NCI-H446 (cell line): Measurements from ENCODE around the gene GATAD2B.
"Not testable (repeated sequence)": the region's sequence is repeated elsewhere in the genome, so short reads cannot be mapped to it uniquely, and the experiment has no call there.

Experiments
- DNase-seq, 2 experiments: peaks; one replicate each; lab custom pipeline; 2025; lab: John Stamatoyannopoulos, UW

The GATAD2B gene

DNA sequence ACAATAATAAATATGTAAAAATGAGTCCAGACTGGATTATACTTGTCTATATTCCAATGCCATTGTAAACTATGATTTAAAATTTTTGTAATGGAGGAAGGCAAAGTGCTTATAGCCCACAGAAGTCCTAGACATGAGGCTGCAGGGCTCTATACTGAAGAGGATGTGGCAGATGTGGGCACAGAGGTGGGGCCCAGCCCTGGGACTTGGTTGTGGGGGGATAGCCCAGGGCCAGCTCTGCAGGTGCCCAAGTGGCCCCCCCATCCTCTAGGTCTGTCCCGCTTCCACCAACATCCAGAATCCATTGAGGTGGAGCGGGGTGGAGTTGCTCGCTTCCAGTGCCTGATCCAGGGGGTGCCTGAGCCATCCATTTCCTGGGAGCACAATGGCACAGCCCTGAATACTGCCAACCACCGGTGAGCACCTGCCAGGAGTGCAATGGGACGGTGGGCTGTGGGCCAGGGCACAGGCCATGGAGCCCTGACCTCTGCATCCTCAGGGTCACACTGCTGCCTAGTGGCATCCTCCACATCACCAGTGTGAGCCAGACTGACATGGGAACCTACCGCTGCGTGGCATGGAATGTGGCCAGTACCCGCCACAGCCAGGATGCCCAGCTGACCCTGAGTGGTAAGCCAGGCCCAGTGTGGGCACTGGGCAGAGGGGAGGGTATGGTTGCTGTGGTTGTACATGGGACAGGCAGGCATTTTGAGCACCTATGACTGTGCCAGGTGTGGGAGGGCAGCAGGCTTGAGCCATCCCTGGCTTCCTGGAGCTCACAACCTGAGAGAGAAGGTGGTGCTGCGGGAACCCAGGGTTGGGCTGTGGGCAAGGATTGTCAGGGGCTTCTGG, 126.6 kb downstream of the GATAD2B start:
- DNase-seq: no peak

DNA sequence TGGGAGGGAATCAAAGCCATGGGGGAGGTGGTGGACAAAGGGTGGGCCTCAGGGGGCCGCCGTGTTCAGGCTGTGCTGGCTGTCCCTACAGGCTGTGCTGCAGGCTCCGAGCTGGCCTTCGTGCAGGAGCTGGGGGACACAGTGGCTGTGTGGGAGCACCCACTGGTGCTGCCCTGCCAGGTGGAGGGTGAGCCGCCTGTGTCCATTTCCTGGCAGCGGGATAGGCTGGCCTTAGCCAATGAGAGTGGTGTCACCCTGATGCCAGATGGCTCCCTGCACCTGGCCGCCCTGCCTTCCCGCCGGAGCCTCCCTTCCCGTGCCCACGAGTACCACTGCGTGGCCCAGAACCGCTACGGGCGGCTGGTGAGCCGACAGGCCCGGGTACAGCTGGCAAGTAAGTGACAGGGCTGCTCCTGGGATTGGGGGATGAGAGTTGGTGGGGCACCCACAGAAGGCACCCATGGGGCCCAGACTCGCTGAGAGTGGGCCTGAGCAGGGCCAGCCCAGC, 127.4 kb downstream of the GATAD2B start:
- DNase-seq: no peak

DNA sequence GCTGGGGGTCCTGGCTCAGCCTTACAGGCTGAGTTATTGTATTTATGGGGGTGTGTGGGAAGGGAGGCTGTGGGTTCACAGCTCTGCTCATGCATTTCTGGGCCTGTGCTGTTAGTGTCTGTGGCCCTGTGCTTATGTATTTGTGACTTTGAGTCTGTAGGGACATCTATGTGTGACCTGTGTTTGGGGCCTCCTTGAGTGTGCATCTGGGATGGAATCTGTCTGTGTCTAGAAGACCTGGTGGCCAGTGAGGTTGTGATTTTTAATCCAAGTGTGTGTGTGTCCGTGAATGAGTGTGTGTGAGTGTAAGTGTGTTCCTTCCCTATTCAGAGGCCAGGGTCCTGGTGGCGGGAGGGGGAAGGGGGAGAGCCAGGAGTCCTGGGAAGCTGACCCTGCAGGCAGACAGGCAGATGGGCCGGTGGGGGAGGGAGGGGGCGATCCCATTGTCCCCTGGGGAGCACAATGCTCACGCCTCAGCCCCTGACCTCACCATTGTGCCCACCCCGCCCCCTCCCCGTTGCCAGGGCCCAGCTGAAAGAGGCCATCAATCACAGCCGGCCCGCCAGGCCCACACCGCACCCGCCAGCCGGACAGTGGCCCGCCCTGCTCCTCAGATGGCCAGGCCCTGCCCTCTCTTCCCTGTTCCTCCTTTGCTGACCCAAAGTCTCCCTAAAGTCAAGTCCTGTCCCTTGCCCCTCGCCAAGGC, 128.0 kb downstream of the GATAD2B start:
- DNase-seq: no peak

DNA sequence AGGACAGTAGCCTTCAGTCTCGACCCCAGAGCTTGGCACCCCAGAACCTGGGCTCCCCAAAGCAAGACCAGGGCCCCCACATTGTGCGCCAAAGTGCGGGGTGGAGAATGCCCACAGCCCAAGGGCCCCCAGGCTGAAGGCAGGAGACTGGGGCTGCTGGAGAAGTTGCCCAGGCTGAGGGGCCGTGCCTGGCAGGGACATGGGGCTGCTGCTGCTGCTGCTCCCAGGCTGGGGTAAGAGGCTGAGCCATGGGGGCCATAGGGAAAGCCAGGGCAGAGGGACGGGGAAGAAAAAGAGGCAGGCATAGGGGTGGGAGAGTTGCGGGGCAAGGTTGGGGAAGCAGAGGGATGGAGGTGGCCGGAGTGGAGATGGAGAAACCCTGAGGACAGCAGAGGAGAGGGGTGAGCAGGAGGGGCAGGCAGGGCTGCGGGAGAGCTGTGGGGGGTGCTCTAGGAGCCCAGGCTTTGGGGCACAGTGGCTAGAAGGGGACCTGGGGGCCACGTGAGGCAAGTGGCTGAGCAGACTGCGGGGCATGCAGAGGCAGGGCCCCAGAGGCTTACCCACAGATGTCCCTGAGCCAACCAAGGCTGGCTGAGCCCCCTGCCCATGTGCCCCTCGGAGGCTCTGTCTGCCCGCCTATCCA, 128.7 kb downstream of the GATAD2B start:
- no peak for DNase-seq

DNA sequence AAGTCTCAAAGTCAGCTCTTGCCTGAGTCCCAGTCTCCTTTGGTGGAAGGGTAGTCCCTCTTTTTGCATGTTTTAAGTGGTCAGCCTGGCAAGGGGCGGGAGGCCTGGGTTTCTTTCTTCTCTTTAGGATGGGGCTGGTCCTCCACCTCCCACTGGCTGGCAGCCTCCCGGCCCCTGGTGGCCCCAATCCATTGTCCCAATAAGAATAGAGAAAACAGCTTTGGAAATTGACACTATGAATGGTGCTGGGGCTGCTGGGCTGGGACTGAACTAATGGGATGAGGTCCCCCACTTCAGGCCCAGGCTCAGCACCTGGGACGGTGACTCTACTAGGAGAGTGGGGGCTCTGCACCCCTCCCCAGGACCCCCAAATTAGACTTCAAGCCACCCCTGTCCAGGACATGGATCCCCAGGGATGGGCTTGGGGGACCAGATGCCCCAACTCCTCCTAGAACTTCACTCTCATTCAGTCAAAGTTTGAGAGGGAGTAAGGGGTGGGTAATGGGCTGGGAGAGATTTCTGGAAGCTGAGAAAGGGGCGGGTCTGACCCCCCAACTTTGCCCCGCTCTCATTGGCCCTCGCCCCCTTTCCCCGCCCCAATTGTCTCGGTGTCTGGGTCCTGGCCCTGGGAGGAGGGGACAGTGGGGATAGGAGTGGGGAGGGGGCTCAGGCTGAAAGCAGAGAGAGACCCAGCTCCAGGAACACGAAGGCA, 129.4 kb downstream of the GATAD2B start:
- DNase-seq: no peak

DNA sequence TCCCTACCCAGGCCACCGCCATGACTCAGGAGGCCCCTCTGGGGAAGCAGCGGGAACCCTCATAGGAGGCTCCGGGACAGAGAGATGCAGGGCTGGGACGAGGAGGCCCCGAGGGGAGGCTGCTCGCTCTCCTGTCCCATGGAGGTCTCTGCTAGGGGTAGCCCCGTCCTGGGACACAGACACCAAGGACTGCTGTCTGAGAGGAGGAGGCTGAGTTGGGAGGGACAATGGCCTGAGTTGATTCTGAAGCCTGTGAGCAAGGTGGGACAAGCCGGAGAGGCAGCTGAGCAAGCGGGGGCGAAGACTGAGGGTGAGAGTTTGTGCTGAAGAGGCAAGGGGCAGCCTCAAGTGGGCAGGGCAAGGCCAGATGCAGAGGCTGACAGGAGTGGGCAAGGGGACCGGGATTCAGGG, 130.1 kb downstream of the GATAD2B start:
- DNase-seq: no peak

DNA sequence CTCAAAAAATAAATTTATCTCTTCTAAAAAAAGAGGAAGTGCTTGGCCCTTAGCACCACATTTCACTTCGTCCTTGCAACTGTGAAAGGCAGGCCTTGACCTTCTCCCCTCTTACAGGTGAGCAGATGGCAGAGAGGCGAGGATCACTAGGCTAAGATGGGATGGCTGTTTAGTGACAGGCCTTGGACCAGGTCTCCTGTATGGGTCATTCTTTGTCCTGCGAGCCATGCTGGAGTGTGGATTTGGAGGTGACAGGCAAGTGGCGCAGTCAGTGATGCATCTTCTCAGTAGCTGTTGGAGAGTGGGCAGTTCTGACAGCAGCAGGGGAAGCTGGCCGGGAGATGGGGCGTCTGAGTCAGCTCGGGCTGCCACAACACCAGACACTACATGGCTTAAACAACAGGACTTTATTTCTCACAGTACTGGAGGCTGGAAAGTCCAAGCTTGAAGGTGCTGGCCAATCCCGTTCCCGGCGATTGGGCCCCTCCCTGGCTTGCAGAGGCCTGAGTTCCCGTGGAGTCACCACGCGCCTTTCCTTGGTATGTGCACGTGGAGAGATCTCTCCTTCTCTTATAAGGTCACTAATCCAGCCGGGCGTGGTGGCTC, 131.0 kb downstream of the GATAD2B start:
- no peak for DNase-seq

DNA sequence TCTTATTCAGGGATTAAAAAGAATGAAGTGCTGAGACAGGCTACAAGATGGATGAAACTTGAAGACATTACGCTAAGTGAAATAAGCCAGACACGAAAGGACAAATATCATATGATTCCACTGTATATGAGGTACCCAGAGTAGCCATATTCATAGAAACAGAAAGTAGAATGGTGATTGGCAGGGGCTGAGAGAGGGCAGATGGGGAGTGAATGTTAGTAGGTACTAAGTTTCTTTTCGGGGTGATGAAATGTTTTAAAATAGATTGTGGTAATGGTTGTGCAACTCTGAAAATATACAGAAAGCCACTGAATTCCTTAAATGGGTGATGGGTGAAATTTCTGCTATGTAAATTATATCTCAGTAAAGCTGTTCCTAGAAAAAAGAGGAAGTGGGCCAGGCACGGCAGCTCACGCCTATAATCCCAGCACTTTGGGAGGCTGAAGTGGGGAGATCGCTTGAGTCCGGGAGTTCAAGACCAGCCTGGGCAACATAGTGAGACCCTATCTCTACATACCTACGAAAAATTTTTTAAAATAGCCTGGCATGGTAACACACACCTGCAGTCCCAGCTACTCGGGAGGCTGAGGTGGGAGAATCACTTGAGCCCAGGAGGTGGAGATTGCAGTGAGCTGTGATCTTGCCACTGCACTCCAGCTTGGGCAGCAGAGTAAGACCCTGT, 131.7 kb downstream of the GATAD2B start:
- DNase-seq: no peak

DNA sequence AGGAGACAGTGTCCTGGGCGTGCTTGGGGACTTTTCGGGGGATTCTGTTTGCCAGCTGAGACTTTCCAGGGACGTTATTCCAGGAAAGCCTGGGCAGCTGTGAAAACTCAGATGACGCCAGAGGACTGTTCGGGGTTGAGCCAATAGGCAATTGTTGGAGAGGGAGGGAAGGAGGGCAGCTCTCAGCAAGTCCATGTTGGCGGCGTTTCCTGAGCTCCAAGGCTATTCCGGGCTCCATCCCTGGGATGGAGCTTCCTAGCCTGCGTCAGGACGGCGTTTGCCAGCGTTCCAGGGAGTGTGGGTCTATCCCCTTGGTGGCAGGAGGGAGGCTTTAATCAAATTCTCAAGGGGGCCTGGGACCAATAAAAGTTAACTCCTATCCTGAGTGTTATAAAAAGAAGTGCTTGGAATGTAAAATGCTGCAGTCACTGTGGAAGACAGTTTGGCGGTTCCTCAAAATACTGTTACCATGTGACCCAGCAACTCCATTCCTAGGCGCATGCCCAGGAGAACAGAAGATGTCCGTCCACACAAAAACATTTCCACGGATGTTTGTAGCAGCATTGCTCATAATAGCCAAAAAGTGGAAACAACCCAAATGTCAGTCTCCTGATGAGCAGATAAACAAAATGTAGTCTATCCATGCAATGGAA, 132.3 kb downstream of the GATAD2B start:
- DNase-seq: no peak

DNA sequence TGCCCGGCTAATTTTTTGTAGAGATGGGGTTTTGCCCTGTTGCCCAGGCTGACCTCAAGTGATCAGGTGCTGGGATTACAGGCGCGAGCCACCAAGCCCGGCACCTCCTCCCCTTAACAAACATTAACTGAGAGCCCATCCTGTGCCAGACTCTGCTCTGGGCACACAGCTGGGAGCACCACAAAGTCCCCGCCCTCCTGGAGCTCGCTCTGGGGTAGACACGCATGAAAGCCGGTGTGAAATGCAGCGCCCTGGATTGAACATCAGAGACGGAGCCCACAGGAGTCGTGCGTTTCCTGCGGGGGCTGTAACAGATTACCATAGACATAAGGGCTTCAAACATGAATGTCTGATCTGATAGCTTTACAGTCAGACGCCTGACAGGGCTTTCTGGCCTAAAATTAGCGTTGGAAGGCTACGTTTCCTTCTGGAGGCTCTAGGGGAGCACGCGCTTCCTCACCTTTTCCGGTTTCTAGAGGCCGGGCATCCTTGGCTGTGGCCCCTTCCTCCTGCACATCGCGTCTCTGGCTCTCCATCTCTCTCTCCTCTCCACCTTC, 133.2 kb downstream of the GATAD2B start:
- no peak for DNase-seq

DNA sequence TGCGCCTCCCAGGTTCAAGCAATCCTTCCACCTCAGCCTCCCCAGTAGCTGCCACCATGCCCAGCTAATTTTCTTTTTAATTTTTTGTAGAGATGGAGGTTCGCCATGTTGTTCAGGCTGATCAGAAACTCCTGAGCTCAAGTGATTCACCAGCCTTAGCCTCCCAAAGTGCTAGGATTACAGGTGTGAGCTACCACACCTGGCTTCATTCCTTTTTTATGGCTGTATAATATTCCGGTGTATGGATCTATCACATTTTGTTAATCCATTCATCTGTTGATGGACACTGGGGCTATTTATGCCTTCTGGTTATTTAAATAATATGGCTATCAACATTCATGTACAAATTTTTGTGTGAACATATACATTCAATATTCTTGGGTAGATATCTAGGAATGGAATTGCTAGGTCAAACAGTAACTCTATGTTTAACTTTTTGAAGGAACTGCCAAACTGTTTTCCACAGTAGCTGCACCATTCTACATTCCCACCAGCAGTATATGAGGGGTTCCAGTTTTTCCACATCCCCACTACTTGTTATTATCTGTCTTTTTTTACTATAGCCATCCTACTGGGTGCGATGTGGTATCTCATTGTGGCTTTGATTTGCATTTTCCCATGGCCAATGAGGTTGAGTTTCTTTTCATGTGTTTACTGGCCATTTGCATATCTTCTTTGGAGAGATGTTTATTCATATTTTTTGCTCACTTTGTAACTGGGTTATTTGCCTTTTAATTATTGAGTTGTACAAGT, 136.6 kb downstream of the GATAD2B start:
- no peak for DNase-seq

DNA sequence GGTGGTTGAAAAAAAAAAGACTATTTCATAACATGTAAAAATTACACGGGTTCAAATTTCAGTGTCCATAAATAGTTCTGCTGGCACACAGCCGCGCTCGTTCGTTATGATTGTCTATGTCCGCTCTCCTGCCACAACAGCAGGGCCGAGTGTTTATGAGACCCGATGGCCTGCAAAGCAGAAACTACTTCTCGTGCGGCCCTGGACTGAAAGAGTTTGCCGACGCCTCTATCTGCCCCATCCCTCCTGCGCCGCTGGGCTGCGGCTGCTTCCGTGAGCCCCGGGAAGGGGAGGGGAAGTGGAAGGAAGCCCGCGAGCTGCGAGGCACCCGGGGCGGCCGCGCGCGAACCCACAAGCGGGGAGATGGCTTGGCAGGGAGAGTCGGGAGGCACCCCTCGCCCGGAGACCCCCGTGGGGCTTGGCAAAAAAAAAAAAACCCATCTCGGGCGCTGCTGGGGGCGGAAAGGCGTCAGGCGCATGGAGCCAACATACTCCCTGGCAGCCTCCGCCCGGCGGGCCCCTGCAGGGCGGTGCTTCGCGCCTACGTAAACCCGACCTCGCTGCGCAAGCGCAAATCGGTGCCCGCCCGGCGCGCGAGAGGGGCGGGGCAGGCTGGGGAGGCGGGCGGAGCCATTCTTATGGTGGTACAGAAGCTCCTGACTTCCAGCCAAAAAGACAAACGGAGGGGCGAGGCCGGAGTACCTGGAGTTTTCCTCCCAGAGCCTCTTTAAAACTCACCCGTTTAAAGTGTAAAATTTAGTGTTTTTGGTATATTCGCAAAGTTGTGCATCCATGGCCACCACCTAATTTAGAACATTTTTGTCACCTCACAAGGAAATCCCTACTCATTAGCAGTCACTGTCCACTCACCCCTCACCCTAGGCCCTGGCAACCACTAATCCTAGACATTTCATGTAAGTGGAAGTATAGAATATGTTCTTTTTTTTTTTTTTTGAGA, 139.3 kb downstream of the GATAD2B start:
- peak; percentile 84 to 97 for DNase-seq

DNA sequence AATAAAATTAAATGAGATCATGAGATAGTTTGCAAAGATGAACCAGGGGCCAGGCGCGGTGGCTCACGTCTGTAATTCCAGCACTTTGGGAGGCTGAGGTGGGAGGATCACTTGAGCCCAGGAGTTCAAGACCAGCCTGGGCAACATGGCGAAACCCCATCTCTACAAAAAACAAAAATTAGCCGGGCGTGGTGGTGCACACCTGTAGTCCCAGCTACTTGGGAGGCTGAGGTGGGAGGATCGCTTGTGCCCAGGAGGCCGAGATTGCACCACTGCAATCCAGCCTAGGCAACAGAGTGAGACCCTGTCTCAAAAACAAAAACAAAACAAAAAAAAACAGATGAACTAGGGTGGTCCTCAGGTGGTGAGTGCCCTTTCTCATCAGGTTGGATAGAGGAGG, 140.1 kb downstream of the GATAD2B start:
- DNase-seq: not testable (repeated sequence)

DNA sequence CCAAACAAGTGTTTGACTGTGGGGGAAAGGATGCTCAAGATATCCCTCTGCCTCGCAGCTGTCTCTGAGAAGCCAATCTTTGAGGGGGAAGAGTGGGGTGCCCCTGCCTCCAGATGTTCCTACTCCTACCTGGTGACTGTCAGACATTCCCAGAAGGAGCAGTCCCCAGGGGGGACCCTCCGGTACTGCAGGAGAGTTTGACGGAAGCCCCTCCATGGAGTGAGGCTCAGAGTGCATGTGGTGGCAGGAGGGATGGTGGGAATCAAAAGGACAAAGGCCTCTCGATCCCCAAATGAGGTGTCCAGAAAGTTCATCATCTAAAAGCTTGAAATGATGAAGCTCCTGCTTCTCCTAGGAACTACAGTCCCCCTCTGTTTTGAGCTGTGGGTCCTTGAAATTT, 142.2 kb downstream of the GATAD2B start:
- DNase-seq: no peak

DNA sequence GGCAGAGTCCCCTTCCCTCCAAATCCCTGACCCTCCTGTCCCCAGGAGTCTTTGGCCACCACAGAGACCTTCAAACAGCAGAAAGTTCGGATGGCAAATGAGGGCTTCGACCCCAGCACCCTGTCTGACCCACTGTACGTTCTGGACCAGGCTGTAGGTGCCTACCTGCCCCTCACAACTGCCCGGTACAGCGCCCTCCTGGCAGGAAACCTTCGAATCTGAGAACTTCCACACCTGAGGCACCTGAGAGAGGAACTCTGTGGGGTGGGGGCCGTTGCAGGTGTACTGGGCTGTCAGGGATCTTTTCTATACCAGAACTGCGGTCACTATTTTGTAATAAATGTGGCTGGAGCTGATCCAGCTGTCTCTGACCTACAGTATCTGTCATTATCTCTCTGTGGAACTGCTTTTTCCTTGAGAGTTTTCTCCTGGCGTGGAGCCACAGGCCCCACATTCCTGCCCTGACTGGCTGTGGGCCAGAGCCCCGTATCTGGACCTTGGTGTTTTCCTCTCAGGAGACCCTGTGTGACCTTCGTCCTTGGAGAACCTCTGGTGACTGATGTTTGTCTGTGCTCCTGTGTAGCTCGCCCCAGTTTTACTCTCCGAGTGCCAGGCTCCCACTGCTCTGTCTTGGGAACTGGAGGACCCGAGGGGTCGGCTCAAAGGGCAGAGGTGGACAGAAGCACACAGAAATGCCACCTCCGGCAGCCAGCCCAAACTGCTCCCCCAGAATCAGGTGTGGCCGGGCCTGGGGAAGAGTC, 142.8 kb downstream of the GATAD2B start:
- DNase-seq: no peak

DNA sequence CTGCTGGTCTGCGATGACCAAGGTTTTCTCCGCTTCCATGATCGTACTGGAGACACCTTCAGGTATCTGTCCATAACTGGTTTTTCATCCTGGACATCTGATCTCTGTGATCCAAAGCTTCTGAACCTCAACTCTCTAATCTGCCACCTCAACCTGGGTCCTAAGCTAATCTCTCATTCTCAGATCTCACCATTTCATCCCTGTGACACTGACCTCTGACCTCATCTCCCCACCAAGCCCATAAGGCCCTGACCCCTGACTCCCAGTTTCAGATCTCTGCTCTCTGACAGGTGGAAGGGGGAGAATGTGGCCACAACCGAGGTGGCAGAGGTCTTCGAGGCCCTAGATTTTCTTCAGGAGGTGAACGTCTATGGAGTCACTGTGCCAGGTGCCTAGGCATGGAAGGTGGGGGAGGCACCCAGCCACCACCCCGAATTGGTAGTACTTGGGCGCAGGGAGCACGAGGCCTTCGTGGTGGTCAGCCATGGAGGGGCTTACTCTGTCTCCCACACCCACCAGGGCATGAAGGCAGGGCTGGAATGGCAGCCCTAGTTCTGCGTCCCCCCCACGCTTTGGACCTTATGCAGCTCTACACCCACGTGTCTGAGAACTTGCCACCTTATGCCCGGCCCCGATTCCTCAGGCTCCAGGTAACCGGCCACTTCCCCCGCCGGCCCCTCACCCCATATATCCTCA, 143.8 kb downstream of the GATAD2B start:
- no peak for DNase-seq
